Measurements from ENCODE around the gene LOXL3.

LOXL3 gene

GRCh38 chr2:74526649-74527230 lies 27.0 kb downstream of the LOXL3 start:
- no peak for DNase-seq (ENCODE audit: low read depth)

DNA sequence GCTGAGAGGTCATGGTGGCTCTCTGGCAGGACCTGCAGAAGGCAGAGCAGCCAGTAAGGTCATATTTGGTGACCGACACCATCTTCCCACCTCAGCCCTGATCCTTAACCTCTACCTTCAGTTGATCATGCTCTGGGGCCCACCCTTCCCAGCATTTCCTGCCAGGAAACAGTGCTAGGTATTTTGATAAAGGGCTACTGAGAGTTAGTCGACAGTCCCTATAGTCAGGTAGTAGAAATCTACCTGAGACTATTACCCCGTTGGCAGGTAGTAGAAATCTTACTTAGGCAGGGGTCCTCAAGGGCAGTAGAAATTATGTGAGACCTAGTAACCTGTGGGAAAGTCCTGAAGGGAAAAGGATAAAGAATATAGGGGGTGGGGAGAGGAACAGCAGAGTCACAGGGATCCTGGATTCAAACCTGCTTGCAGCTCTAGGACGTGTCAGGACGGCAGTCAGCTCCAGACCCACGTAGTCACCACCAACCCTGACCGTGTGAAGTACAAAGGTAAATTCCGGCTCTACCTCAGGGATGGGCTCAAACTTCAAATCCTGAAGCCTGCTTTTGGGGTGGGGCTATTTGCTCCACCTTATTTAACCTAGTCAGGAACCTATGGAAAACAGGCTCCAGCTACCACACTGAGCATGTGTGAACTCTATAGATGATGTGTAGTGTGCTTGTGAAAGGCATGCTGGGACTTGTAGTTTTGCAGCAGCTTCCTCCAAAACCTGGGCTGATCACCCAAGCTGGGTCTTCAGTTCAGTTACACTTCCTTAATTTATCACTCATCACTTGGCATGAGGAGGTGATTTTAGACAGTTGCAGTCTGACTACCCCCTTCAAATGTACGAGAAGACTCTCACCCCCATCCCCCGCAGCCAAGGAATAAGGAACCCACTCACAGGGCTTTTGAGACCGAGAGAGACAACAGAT lies 27.8 kb downstream of the LOXL3 start, which contains the start of gene DQX1:
DQX1 (minus strand) TSS at position 515 of the 932 bp plus-strand sequence; CDS start at position 13, 502 bp downstream.
- no peak for DNase-seq (ENCODE audit: low read depth)

GRCh38 chr2:74524955-74525716 lies 28.6 kb downstream of the LOXL3 start:
- no peak for DNase-seq (ENCODE audit: low read depth)

- DNase-seq (ENCODE audit: low read depth) = no peak
Measured at GRCh38 chr2:74524005-74524404, 29.7 kb downstream of the LOXL3 start.

DNA sequence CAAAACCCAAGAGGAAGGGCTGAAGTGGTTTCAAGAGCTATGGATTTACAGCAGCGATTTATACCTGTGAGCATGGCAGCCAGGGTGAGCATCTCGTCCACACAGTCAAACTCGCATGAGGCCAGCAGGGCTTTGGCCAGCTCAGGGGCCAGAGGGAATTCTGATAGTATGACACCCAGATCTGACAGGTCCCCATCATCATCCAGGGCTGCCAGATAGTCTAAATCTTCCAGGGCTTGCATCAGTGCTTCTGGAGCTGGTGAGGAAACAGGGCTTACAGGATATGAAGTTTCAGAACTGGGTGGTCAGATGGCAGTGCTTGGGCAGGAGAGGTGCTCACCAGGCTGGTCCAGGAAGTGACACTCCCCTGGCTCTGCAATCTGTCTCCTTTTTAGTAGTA lies 31.2 kb downstream of the LOXL3 start:
- no peak for DNase-seq (ENCODE audit: low read depth)

DNA sequence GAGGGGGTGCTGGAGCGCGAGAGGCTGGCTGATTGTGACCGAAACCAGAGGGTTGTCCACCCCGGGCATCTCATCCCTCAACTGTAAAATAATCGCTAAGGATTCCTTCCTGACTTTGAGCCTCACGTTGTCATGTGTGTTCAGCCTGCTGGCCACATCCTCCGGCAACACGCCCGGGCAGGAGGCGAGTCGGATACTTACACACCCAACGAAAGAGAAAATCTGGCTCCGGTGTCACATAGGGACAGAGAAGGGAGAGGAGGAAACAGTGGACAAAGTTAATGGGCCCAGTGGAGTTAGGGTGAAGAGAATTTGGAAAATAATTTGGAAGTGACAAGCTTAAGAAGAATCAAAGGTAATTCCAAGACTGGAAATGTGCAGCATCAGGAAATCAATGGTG lies 37.1 kb downstream of the LOXL3 start:
- DNase-seq (ENCODE audit: low read depth) = no peak

GRCh38 chr2:74515981-74516633 lies 37.6 kb downstream of the LOXL3 start:
- no peak for DNase-seq (ENCODE audit: low read depth)

- no peak for DNase-seq (ENCODE audit: low read depth)
Measured at GRCh38 chr2:74515271-74515980, 38.3 kb downstream of the LOXL3 start.

DNA sequence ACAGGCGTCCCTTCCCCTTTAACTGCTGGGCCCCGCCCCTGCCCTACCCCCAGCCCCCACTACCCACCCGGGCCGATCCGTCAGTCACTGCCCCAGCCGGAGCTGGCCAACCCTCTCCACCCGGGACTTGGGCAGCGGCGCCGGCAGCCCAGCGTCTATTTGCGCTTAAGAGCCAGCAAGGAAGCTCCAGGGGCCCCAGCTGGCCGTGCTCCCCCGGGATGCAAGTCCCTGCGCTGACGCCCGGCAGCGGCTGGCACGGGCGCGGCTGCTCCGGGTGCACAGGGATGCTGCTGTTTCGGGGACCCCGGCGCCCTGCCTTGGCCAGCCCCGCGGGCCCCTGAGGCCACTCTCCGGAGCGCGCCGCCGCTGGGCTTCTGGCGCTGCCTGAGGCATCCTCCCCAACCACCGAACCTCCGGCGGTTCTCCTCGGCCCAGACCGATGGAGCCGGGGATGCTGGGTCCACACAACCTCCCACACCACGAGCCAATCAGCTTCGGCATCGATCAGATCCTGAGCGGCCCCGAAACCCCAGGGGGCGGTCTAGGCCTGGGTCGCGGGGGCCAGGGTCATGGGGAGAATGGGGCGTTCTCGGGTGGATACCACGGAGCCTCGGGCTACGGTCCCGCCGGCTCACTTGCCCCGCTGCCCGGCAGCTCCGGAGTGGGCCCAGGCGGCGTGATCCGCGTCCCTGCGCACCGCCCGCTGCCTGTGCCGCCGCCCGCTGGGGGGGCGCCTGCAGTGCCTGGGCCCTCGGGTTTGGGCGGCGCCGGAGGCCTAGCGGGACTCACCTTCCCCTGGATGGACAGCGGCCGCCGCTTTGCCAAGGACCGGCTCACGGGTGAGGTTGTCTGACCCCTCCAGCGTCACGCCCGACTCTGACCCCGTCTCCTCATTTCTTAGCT lies 39.1 kb downstream of the LOXL3 start, which contains the start of gene TLX2:
TLX2 (plus strand) TSS at position 83 of the 903 bp plus-strand sequence; CDS start at position 440, 357 bp downstream.
- no peak for DNase-seq (ENCODE audit: low read depth)

- no peak for DNase-seq (ENCODE audit: low read depth)
Measured at GRCh38 chr2:74513605-74514367, 40.0 kb downstream of the LOXL3 start.

GRCh38 chr2:74512744-74513604 lies 40.8 kb downstream of the LOXL3 start:
- no peak for DNase-seq (ENCODE audit: low read depth)

DNA sequence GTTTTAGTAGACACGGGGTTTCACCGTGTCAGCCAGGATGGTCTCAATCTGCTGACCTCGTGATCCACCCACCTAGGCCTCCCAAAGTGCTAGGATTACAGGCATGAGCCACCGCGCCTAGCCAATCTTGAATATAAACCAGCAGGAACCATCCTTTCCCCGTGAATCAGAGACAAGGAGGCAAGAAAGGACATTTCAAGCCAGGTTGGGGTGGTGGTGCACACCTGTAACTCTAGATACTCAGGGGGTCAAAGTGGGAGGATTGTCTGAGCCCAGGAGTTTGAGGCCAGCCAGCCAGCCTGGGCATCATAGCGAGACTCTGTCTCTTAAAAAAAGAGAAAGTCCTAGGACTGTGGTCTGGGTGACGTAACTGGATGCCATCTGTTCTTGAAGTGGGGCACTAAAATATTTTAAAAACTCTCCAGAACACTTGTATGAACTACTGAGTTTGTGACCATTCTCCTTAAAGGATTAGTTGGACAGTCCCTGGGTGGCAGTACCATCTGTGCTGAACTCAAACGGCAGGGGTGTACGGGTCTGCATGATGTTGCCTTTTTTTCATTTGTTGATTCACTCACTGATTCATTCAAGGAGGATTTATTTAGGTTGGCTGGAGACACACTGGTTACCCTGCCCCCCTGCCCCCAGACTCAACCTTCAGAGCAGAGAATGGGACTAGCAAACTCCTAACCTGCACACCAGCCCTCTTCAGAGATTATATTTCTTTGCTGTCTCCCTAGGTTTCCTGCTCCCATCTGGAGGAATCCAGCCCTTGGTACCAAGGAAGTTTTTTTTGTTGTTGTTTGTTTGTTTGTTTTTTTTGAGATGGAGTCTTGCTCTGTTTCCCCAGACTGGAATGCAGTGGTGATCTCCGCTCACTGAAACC lies 42.4 kb downstream of the LOXL3 start:
- no peak for DNase-seq (ENCODE audit: low read depth)

GRCh38 chr2:74510272-74510671 lies 43.5 kb downstream of the LOXL3 start:
- DNase-seq (ENCODE audit: low read depth) = no peak

DNA sequence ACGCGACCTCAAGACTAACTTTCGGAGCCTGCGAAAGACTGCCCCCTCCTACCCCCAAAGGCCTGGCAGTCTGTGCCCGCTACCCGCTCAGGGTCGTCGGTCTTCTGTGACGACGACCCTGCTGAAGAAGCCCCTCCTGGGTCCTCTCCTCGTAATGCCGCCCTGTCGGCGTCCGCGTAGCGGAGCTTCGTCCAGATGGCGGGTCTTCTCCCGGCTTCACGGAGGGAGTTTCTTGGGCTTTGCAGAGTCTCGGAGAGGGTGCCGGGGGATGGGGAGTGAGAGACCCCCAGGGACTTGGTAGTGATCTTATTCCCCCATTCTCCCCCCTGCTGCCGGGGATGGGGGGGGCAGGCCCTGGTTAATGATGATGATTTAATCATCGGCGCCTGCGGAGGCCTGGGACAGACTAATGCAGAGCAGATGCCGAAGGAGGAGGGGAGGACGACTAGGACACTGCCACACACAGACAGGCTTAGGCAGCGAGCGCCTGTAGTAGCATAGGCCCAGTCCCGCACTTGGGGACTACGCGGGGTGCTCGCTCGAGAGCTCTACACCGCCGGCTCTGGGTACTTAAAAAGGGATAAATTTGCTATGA lies 45.7 kb downstream of the LOXL3 start:
- no peak for DNase-seq (ENCODE audit: low read depth)

- DNase-seq (ENCODE audit: low read depth) = peak; percentile 80
Measured at GRCh38 chr2:74507145-74507925, 46.4 kb downstream of the LOXL3 start, which contains the start of gene PCGF1. PCGF1 (minus strand) TSS chr2:74507695; CDS start chr2:74507668, 27 bp downstream.

Measured in GM04503 (cell line).